Measurements from ENCODE around the gene TNFRSF8. TPM values are rescaled to one million over a fixed set of nuclear protein-coding genes. Genes with fewer than 3 reads are reported as not detected.

The TNFRSF8 gene
- total and polyA plus RNA-seq, 2 experiments from 2014 or later = not detected

- no peaks in the 10 kb centered on the region for H3K79me2 ChIP-seq
- H3K27ac ChIP-seq = no peak overlapping the region
- H3K4me3 ChIP-seq = no peak overlapping the region
- no peak for DNase-seq (ENCODE audit: low spot score)
- H3K36me3 ChIP-seq (replicated peaks; ENCODE audit: insufficient read depth, low read depth) = no peaks in the 10 kb centered on the region
- H3K4me1 ChIP-seq (ENCODE audit: insufficient read depth) = peaks cover 14% of the 10 kb centered on the region
- no peaks in the 10 kb centered on the region for H3K9me2 ChIP-seq (replicated peaks; ENCODE audit: insufficient read depth)
- no peaks in the 10 kb centered on the region for H3K9me3 ChIP-seq (ENCODE audit: low read depth)
- H3K4me2 ChIP-seq = no peak overlapping the region
- TF ChIP-seq CTCF (IDR thresholded peaks at IDR 0.05; ENCODE audit: poor library complexity) (no peak), EZH2 (IDR thresholded peaks at IDR 0.05; ENCODE audit: borderline replicate concordance) (no peak), EZH2phosphoT487 (IDR thresholded peaks at IDR 0.05; ENCODE audit: low read depth, severe bottlenecking, unreplicated experiment) (no peak)
- no peaks in the 10 kb centered on the region for H3K27me3 ChIP-seq
- no peaks in the 10 kb centered on the region for H4K20me1 ChIP-seq (ENCODE audit: insufficient read depth, poor library complexity, severe bottlenecking)
- 80% methylated on average over 13 of the region's 13 CpGs for WGBS (ENCODE audit: low lambda C conversion rate, missing lambda C conversion rate)
- H2AFZ ChIP-seq = no peak overlapping the region
Observed at GRCh38 chr1:12153181-12153785, 90.2 kb downstream of the TNFRSF8 start.

DNA sequence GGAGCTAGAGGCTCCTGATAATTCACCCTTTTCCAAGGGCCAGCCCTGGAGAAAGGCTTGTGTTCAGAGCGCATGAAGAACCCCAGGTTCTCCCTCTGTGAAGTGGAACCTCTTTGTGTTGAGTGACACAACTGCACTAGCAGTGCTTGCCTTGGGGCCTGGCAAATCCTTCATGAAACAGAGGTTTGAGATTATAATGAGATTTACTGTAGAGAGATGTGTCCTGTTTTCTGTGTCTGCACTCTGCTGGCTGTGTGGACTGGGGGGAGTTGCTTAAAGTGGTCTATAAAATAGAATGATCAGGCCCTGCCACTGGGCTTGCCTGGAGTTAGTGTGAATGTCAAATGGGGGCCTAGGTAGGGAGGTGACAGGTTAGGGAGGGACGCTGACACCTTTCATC, 92.2 kb downstream of the TNFRSF8 start:
- TF ChIP-seq EZH2 (IDR thresholded peaks at IDR 0.05; ENCODE audit: borderline replicate concordance) (no peak), EZH2phosphoT487 (IDR thresholded peaks at IDR 0.05; ENCODE audit: low read depth, severe bottlenecking, unreplicated experiment) (no peak), CTCF (IDR thresholded peaks at IDR 0.05; ENCODE audit: poor library complexity) (no peak)
- H2AFZ ChIP-seq = no peak overlapping the region
- no peaks in the 10 kb centered on the region for H3K27me3 ChIP-seq
- H3K79me2 ChIP-seq = no peaks in the 10 kb centered on the region
- no peaks in the 10 kb centered on the region for H4K20me1 ChIP-seq (ENCODE audit: insufficient read depth, poor library complexity, severe bottlenecking)
- H3K9me3 ChIP-seq (ENCODE audit: low read depth) = no peaks in the 10 kb centered on the region
- H3K4me2 ChIP-seq = no peak overlapping the region
- no peak for DNase-seq (ENCODE audit: low spot score)
- H3K36me3 ChIP-seq (replicated peaks; ENCODE audit: insufficient read depth, low read depth) = no peaks in the 10 kb centered on the region
- peaks cover 9% of the 10 kb centered on the region for H3K4me1 ChIP-seq (ENCODE audit: insufficient read depth)
- WGBS (ENCODE audit: low lambda C conversion rate, missing lambda C conversion rate) = 100% methylated on average over 2 of the region's 2 CpGs
- H3K27ac ChIP-seq = no peak overlapping the region
- H3K9me2 ChIP-seq (replicated peaks; ENCODE audit: insufficient read depth) = no peaks in the 10 kb centered on the region
- no peak overlapping the region for H3K4me3 ChIP-seq

DNA sequence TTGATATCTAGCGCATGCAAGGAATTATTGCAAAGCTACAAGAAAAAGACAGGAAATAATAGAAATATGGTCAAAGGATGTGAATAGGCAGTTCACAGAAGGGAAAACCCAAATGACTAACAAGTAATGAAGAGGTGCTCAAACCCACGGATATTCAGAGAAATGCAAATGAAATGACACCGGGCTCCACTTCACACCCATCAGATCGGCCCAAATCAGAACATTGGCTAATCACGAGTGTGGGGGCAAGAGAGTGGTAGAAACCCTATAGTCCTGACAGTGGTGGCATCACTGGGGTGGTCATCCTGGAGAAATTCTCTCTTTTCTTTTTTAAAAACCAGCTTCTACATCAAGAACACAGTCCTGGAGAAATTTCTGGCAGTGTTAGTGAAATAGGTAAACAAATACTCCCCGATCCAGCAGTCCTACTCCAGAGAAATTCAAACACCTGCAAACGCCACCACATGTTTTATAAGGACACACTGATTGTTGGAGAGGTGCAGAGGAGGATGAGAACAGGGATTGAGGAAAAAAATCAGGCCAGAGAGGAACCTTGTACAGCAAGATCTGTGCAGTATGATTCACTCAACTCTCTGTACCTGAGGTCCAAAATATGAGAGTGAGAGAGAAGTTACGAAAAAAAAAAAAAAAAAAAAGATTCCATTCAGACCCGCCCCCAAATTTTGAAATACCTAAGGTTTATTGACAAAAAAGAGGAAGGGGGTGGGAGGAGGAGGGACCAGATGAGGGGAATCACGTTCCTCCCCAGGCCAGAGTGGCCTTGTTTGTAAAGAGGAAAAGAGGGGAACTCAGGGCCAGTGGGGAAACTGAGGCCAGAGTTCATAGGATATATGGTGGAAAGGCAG, 94.5 kb downstream of the TNFRSF8 start:
- no peak overlapping the region for H3K4me3 ChIP-seq
- H3K9me3 ChIP-seq (ENCODE audit: low read depth) = no peaks in the 10 kb centered on the region
- H4K20me1 ChIP-seq (ENCODE audit: insufficient read depth, poor library complexity, severe bottlenecking) = no peaks in the 10 kb centered on the region
- H2AFZ ChIP-seq = no peak overlapping the region
- no peaks in the 10 kb centered on the region for H3K9me2 ChIP-seq (replicated peaks; ENCODE audit: insufficient read depth)
- peaks cover 17% of the 10 kb centered on the region for H3K4me1 ChIP-seq (ENCODE audit: insufficient read depth)
- no peaks in the 10 kb centered on the region for H3K27me3 ChIP-seq
- DNase-seq (ENCODE audit: low spot score) = no peak
- H3K36me3 ChIP-seq (replicated peaks; ENCODE audit: insufficient read depth, low read depth) = no peaks in the 10 kb centered on the region
- no peak for TF ChIP-seq CTCF (IDR thresholded peaks at IDR 0.05; ENCODE audit: poor library complexity)
- no peak for TF ChIP-seq EZH2 (IDR thresholded peaks at IDR 0.05; ENCODE audit: borderline replicate concordance)
- no peak for TF ChIP-seq EZH2phosphoT487 (IDR thresholded peaks at IDR 0.05; ENCODE audit: low read depth, severe bottlenecking, unreplicated experiment)
- no peak overlapping the region for H3K4me2 ChIP-seq
- 67% methylated on average over 10 of the region's 10 CpGs for WGBS (ENCODE audit: low lambda C conversion rate, missing lambda C conversion rate)
- no peaks in the 10 kb centered on the region for H3K79me2 ChIP-seq
- H3K27ac ChIP-seq = no peak overlapping the region

Data from hepatocyte (in vitro differentiated cells).